Measurements from ENCODE around the gene DHRS9.

GRCh38 chr2:169036736-169037440 lies 32.5 kb upstream of the DHRS9 start:
- no peak for TF ChIP-seq CTCF (IDR thresholded peaks at IDR 0.05)
- no peak for TF ChIP-seq POLR2A (IDR thresholded peaks at IDR 0.05)
